ENCODE measurements around the gene IL4R. TPM values are rescaled to one million over a fixed set of nuclear protein-coding genes. Genes with fewer than 3 reads are reported as not detected.

IL4R gene
- total and polyA plus RNA-seq, 9 donors = 11.3 to 39.5 (median 17.4) TPM

DNA sequence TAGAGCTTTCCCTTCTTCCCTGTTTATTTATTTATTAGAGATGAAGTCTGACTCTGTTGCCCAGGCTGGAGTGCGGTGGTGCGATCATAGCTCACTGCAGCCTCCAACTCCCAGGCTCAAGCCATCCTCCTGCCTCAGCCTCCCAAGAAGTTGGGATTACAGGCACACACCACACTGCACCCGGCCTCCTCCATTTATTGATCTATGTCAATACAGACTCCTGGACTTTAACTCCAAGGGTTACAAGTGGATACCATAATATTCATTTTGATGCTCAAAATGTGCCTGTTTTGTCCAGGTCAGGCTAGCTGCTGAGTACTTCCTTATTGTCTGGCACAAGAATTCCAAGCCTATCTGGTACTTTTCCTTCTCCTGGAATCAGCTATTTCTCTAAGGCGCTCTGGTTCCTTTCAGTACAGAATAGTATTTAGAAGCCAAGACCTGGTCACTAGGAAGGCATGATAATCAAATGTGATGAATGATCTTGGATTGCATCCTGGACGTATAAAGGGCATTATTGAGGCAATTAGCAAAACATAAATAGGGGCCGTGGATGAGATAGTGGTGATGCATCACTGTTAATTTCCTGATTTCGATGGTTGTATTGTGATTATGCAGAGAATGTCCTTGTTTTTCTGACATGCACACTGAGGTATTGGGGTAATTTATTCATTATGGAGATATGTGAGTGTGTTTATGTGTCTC, 21.7 kb downstream of the IL4R start:
- H3K27me3 ChIP-seq = no peaks in the 10 kb centered on the region
- no peak for TF ChIP-seq EP300 (IDR thresholded peaks at IDR 0.05)
- TF ChIP-seq, protein P1, sequence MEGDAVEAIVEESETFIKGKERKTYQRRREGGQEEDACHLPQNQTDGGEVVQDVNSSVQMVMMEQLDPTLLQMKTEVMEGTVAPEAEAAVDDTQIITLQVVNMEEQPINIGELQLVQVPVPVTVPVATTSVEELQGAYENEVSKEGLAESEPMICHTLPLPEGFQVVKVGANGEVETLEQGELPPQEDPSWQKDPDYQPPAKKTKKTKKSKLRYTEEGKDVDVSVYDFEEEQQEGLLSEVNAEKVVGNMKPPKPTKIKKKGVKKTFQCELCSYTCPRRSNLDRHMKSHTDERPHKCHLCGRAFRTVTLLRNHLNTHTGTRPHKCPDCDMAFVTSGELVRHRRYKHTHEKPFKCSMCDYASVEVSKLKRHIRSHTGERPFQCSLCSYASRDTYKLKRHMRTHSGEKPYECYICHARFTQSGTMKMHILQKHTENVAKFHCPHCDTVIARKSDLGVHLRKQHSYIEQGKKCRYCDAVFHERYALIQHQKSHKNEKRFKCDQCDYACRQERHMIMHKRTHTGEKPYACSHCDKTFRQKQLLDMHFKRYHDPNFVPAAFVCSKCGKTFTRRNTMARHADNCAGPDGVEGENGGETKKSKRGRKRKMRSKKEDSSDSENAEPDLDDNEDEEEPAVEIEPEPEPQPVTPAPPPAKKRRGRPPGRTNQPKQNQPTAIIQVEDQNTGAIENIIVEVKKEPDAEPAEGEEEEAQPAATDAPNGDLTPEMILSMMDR (IDR thresholded peaks at IDR 0.05) = no peak
- no peak for TF ChIP-seq POLR2A (IDR thresholded peaks at IDR 0.05)
- H3K36me3 ChIP-seq = no peaks in the 10 kb centered on the region
- no peaks in the 10 kb centered on the region for H3K9me3 ChIP-seq
- WGBS, 3 donors = 68 to 73% (median 72%) methylated on average over 7 of the region's 7 CpGs
- H3K27ac ChIP-seq = no peak overlapping the region
- intact Hi-C loops (cut with DNase I) = no loop called here
- peaks cover 2% of the 10 kb centered on the region for H3K4me1 ChIP-seq (ENCODE audit: insufficient read depth)
- no peak for DNase-seq
- no peak overlapping the region for H3K4me3 ChIP-seq

DNA sequence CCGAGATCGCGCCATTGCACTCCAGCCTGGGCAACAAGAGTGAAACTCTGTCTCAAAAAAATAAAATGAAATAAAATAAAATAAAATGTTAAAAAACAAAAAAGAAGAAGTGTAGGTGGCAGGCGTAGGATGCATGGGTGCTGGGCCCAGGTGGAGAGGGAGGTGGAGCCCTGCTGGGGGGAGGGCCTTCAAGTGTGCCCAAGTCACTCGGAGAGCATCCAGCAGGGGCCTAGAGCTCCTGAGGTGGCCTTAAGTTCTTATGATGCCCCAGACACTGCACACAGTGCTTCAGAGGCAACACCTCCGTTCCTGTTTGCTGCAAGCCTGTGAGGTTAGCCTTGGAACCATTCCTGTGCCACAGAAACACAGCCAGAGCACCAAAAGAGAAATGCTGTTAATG, 23.2 kb downstream of the IL4R start:
- WGBS, 3 donors = 94 to 97% (median 95%) methylated on average over 6 of the region's 6 CpGs
- intact Hi-C loops (cut with DNase I) = no loop called here
- H3K27me3 ChIP-seq = no peaks in the 10 kb centered on the region
- no peak overlapping the region for H3K27ac ChIP-seq
- DNase-seq = no peak
- H3K9me3 ChIP-seq = no peaks in the 10 kb centered on the region
- no peak overlapping the region for H3K4me3 ChIP-seq
- H3K4me1 ChIP-seq (ENCODE audit: insufficient read depth) = no peaks in the 10 kb centered on the region
- no peaks in the 10 kb centered on the region for H3K36me3 ChIP-seq
- TF ChIP-seq, protein P1 (IDR thresholded peaks at IDR 0.05) = no peak
- TF ChIP-seq EP300 (IDR thresholded peaks at IDR 0.05) (no peak), POLR2A (IDR thresholded peaks at IDR 0.05) (no peak)

DNA sequence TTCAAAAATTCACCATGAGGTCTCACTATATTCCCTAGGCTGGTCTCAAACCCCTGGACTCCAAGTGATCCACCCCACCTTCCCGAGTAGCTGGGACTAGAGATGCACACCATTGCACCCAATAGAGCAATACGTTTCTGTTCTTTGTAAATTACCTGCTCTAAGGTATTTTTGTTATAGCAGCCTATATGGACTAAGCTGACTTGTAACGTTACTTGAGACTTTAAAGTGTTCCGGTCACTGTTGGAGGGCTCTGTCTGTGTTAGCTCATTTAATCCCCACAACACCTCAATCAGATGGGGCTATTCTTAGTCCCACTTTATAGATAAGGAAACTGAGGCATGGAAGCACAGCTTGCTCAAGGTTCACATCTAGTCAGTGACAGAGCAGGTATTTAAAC, 25.4 kb downstream of the IL4R start:
- H3K9me3 ChIP-seq = no peaks in the 10 kb centered on the region
- DNase-seq = no peak
- H3K4me3 ChIP-seq = no peak overlapping the region
- no peak overlapping the region for H3K27ac ChIP-seq
- 95 to 98% (median 97%) methylated on average over 4 of the region's 4 CpGs for WGBS, 3 donors
- no peak for TF ChIP-seq POLR2A (IDR thresholded peaks at IDR 0.05)
- TF ChIP-seq EP300 (IDR thresholded peaks at IDR 0.05) = no peak
- TF ChIP-seq, protein P1 (IDR thresholded peaks at IDR 0.05) = no peak
- intact Hi-C loops (cut with DNase I) = no loop called here
- no peaks in the 10 kb centered on the region for H3K4me1 ChIP-seq (ENCODE audit: insufficient read depth)
- no peaks in the 10 kb centered on the region for H3K27me3 ChIP-seq
- no peaks in the 10 kb centered on the region for H3K36me3 ChIP-seq

GRCh38 chr16:27340654-27341053, 26.9 kb downstream of the IL4R start:
- no peaks in the 10 kb centered on the region for H3K36me3 ChIP-seq
- no peak overlapping the region for H3K4me3 ChIP-seq
- H3K27ac ChIP-seq = no peak overlapping the region
- H3K27me3 ChIP-seq = no peaks in the 10 kb centered on the region
- no peak for DNase-seq
- WGBS, 3 donors = 76 to 83% (median 81%) methylated on average over 6 of the region's 6 CpGs
- no peak for TF ChIP-seq POLR2A (IDR thresholded peaks at IDR 0.05)
- H3K4me1 ChIP-seq (ENCODE audit: insufficient read depth) = no peaks in the 10 kb centered on the region
- no peaks in the 10 kb centered on the region for H3K9me3 ChIP-seq
- intact Hi-C loops (cut with DNase I) = loop anchor here in 1 of 4 donors (10.0 kb wide), 1 partner anchor 56 kb away; no protein-coding TSS in a partner anchor

- H3K36me3 ChIP-seq = no peaks in the 10 kb centered on the region
- TF ChIP-seq EP300 (IDR thresholded peaks at IDR 0.05) (no peak), POLR2A (IDR thresholded peaks at IDR 0.05) (no peak)
- TF ChIP-seq, protein P1 (IDR thresholded peaks at IDR 0.05) = no peak
- H3K27ac ChIP-seq = no peak overlapping the region
- H3K4me1 ChIP-seq (ENCODE audit: insufficient read depth) = no peaks in the 10 kb centered on the region
- intact Hi-C loops (cut with DNase I) = loop anchor here in 1 of 4 donors (10.0 kb wide), 1 partner anchor 57 kb away; no protein-coding TSS in a partner anchor
- 87 to 93% (median 92%) methylated on average over 9 of the region's 9 CpGs for WGBS, 3 donors
- no peak for DNase-seq
- H3K9me3 ChIP-seq = no peaks in the 10 kb centered on the region
- no peak overlapping the region for H3K4me3 ChIP-seq
- no peaks in the 10 kb centered on the region for H3K27me3 ChIP-seq
Measured at GRCh38 chr16:27341549-27341948, 27.8 kb downstream of the IL4R start.
